SK-N-SH treated with all-trans-retinoic acid at 6 μM for 48 hours (cell line): ENCODE data around the gene MGMT.

Source experiments
- ATAC-seq: fragments of 200-7000 bp; cut with Tn5 transposase; 3 replicates; pipeline ENCODE4 v1.9.1; 2020; ENCODE audit warnings: mild to moderate bottlenecking, moderate library complexity
- ARNTL ChIP-seq: fragments of 450-650 bp; formaldehyde crosslinking; IDR thresholded peaks from 2 replicates; pipeline ENCODE4 v1.5.0; 2020; ENCODE audit warnings: low read depth, mild to moderate bottlenecking, moderate library complexity, borderline replicate concordance
- BACH2 ChIP-seq: fragments of 250-450 bp; sonication (Bioruptor Pico); IDR thresholded peaks from 2 replicates; pipeline ENCODE4 v1.9.0; 2021; ENCODE audit warnings: mild to moderate bottlenecking, borderline replicate concordance
- CREB5 ChIP-seq: fragments of 250-450 bp; sonication (Bioruptor Pico); IDR thresholded peaks from 2 replicates; pipeline ENCODE4 v1.5.1; 2020; ENCODE audit warnings: low read depth, mild to moderate bottlenecking, moderate library complexity
- CSDC2 ChIP-seq: fragments of 250-450 bp; sonication (Bioruptor Pico); IDR thresholded peaks from 2 replicates; pipeline ENCODE4 v1.5.0; 2020; ENCODE audit warnings: mild to moderate bottlenecking, moderate library complexity
- CSRNP3 ChIP-seq: fragments of 250-450 bp; sonication (Bioruptor Pico); IDR thresholded peaks from 2 replicates; pipeline ENCODE4 v1.5.1; 2021; ENCODE audit warnings: mild to moderate bottlenecking, moderate library complexity
- ESRRG ChIP-seq: fragments of 250-450 bp; sonication (Bioruptor Pico); IDR thresholded peaks from 2 replicates; pipeline ENCODE4 v1.6.1; 2021; ENCODE audit warnings: mild to moderate bottlenecking
- GLIS3 ChIP-seq: fragments of 250-450 bp; sonication (Bioruptor Pico); IDR thresholded peaks from 2 replicates; pipeline ENCODE4 v1.5.0; 2020; ENCODE audit warnings: mild to moderate bottlenecking, moderate library complexity
- ISL1 ChIP-seq: fragments of 250-450 bp; sonication (Bioruptor Pico); IDR thresholded peaks from 2 replicates; pipeline ENCODE4 v2.1.2; 2022; ENCODE audit warnings: mild to moderate bottlenecking, moderate library complexity
- OSR1 ChIP-seq: fragments of 250-450 bp; sonication (Bioruptor Pico); IDR thresholded peaks from 2 replicates; pipeline ENCODE4 v1.8.0; 2022; ENCODE audit warnings: moderate library complexity, mild to moderate bottlenecking, inconsistent platforms
- POU6F1 ChIP-seq: fragments of 250-450 bp; sonication (Bioruptor Pico); IDR thresholded peaks from 2 replicates; pipeline ENCODE4 v1.8.0; 2021; ENCODE audit warnings: low read depth, mild to moderate bottlenecking, moderate library complexity, borderline replicate concordance
- PPARA ChIP-seq: fragments of 250-450 bp; sonication (Bioruptor Pico); IDR thresholded peaks from 2 replicates; pipeline ENCODE4 v1.5.0; 2020; ENCODE audit warnings: mild to moderate bottlenecking, borderline replicate concordance
- RARB ChIP-seq: fragments of 250-450 bp; sonication (Bioruptor Pico); IDR thresholded peaks from 2 replicates; pipeline ENCODE4 v1.8.0; 2021; ENCODE audit warnings: mild to moderate bottlenecking, moderate library complexity
- SNAI2 ChIP-seq: fragments of 250-450 bp; sonication (Bioruptor Pico); IDR thresholded peaks from 2 replicates; pipeline ENCODE4 v1.5.0; 2020; ENCODE audit warnings: mild to moderate bottlenecking, moderate library complexity
- TCF4 ChIP-seq: fragments of 250-450 bp; sonication (Bioruptor Pico); IDR thresholded peaks from 2 replicates; pipeline ENCODE4 v1.8.0; 2021; ENCODE audit warnings: mild to moderate bottlenecking, moderate library complexity, borderline replicate concordance
- TOX ChIP-seq: fragments of 250-450 bp; sonication (Bioruptor Pico); IDR thresholded peaks from 2 replicates; pipeline ENCODE4 v1.8.0; 2021; ENCODE audit warnings: mild to moderate bottlenecking, moderate library complexity, borderline replicate concordance
- TSHZ2 ChIP-seq: fragments of 250-450 bp; sonication (Bioruptor Pico); IDR thresholded peaks from 2 replicates; pipeline ENCODE4 v1.5.0; 2020; ENCODE audit warnings: mild to moderate bottlenecking, moderate library complexity
- ZC3H10 ChIP-seq: fragments of 250-450 bp; sonication (Bioruptor Pico); IDR thresholded peaks from 2 replicates; pipeline ENCODE4 v1.5.1; 2021; ENCODE audit warnings: mild to moderate bottlenecking, moderate library complexity
- ZFP3 ChIP-seq: fragments of 250-450 bp; sonication (Bioruptor Pico); IDR thresholded peaks from 2 replicates; pipeline ENCODE4 v1.5.0; 2020; ENCODE audit warnings: mild to moderate bottlenecking, moderate library complexity
- ZNF565 ChIP-seq: fragments of 450-650 bp; formaldehyde crosslinking; conservative IDR thresholded peaks from 2 replicates; pipeline ENCODE4 v1.5.0; 2020; ENCODE audit warnings: low read depth, mild to moderate bottlenecking, moderate library complexity
- ZNF70 ChIP-seq: fragments of 450-650 bp; formaldehyde crosslinking; IDR thresholded peaks from 2 replicates; pipeline ENCODE4 v1.5.0; 2020; ENCODE audit warnings: mild to moderate bottlenecking, moderate library complexity
- ZNF8 ChIP-seq: fragments of 450-650 bp; formaldehyde crosslinking; IDR thresholded peaks from 2 replicates; pipeline ENCODE4 v1.5.0; 2020; ENCODE audit warnings: mild to moderate bottlenecking, moderate library complexity
- TF ChIP-seq, protein P1 (sequence below): fragments of 250-450 bp; sonication (Bioruptor Pico); IDR thresholded peaks from 2 replicates; pipeline ENCODE4 v1.8.0; 2020; ENCODE audit warnings: mild to moderate bottlenecking, moderate library complexity, borderline replicate concordance

MGMT gene

DNA sequence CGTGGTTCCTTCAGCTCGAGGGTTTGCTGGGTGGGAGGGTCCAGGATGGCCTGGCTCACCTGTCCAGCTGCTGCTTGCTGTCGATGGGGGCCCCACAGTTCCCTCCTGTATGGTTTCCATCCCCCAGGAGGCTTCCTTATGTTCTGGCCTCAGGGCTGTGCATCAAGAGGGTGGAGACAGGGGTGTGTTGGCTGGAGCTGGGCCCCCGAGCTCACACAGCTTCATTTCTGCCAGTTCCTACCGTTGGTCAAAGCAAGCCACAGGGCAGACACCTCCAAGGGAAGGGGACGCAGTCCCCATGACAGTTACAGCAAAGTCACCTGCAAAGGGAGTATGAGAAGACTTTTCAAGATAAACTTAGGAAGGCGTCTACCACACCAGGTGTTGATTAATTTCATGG, 340.2 kb downstream of the MGMT start:
- no peak for TF ChIP-seq SNAI2 (CRISPR knock-in tag)
- TF ChIP-seq ZNF8 (CRISPR knock-in tag), result no peak
- no peak for TF ChIP-seq ZC3H10 (CRISPR knock-in tag)
- TF ChIP-seq ARNTL (CRISPR knock-in tag), result no peak
- no peak for TF ChIP-seq CREB5 (CRISPR knock-in tag)
- TF ChIP-seq ESRRG (CRISPR knock-in tag), result no peak
- TF ChIP-seq ZNF565 (CRISPR knock-in tag), result no peak
- TF ChIP-seq ZNF70 (CRISPR knock-in tag), result no peak
- TF ChIP-seq TSHZ2 (CRISPR knock-in tag), result no peak
- TF ChIP-seq OSR1, result no peak
- no peak for TF ChIP-seq CSRNP3 (CRISPR knock-in tag)
- no peak for TF ChIP-seq ISL1 (CRISPR knock-in tag)
- TF ChIP-seq BACH2, result no peak
- TF ChIP-seq, protein P1, sequence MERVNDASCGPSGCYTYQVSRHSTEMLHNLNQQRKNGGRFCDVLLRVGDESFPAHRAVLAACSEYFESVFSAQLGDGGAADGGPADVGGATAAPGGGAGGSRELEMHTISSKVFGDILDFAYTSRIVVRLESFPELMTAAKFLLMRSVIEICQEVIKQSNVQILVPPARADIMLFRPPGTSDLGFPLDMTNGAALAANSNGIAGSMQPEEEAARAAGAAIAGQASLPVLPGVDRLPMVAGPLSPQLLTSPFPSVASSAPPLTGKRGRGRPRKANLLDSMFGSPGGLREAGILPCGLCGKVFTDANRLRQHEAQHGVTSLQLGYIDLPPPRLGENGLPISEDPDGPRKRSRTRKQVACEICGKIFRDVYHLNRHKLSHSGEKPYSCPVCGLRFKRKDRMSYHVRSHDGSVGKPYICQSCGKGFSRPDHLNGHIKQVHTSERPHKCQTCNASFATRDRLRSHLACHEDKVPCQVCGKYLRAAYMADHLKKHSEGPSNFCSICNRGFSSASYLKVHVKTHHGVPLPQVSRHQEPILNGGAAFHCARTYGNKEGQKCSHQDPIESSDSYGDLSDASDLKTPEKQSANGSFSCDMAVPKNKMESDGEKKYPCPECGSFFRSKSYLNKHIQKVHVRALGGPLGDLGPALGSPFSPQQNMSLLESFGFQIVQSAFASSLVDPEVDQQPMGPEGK, result no peak
- TF ChIP-seq GLIS3, result no peak
- no peak for TF ChIP-seq ZFP3 (CRISPR knock-in tag)
- no peak for TF ChIP-seq TCF4 (CRISPR knock-in tag)
- no peak for TF ChIP-seq POU6F1 (CRISPR knock-in tag)
- TF ChIP-seq RARB (CRISPR knock-in tag), result no peak
- TF ChIP-seq CSDC2 (CRISPR knock-in tag), result no peak
- TF ChIP-seq, all 23 proteins: peak for 0
- no peak for ATAC-seq

DNA sequence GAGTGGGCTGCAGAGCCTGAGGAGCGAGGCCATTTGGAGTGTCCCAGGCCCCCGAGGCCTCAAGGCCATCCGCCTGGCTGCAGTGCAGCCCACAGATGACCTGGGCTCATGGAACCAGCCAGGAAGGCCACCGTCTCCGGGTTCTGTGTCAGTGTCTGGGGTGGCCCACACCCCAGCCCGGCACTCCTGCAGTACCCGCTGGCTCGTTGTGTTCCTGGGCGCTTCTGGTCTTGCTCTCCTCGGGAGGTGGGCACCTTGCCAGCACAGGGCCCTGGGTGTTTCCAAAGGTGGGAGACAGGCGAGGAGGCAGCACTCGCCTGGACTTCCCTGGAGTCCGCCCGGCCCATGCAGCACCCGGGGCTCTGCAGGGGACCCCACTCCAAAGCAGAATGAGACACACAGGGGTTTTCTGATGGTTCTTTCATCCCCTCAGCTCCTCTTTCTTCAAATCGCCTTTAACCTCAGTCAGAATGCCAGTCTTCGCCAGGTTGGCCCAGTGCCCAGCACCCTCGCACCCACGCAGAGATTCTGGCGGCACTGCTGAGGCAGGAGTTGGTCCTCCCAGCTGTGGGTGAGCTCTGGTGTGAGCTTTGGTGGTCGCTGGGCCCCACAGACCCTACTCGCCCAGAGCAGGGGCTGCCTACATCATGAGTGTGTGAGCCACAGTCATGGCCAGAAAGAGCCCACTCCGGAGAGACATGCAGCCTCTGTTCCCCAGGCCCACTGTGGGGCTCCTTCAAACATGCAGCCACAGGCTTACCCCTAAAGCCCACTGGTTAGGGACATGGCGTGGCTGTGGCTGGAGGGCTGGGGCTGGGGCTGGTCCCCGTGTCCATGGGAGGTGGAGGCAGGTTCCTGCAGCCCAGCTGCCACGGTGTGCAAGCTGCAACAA, 341.3 kb downstream of the MGMT start:
- ATAC-seq, result no peak

More for the DNA sequence above, 341.3 kb downstream of the MGMT start:
- TF ChIP-seq ARNTL (CRISPR knock-in tag) (no peak), POU6F1 (CRISPR knock-in tag) (no peak), GLIS3 (no peak), CSRNP3 (CRISPR knock-in tag) (no peak), TOX (CRISPR knock-in tag) (no peak), ISL1 (CRISPR knock-in tag) (no peak), ZNF565 (CRISPR knock-in tag) (no peak), BACH2 (no peak), PPARA (no peak), TCF4 (CRISPR knock-in tag) (no peak)
